Esophagus squamous epithelium (tissue), 5 donors: ENCODE measurements around the gene LIM2. TPM values are rescaled to one million over a fixed set of nuclear protein-coding genes. Genes with fewer than 3 reads are reported as not detected.
A peak's percentile ranks its signal among the peaks of the same experiment; 100 is the strongest.

Experiments used
- DNase-seq: peaks from one replicate; lab custom pipeline; 2025; lab: John Stamatoyannopoulos, UW
- H3K27ac ChIP-seq, 4 donors: fragments of 200-600 bp; sonication (generic); one replicate each; pipeline ENCODE4 v1.5.1; 2016 to 2019; ENCODE audit warnings: mild to moderate bottlenecking in 1 of 4
- H3K27me3 ChIP-seq, 4 donors: fragments of 200-600 bp; sonication (generic); 1 replicate in 3 of 4; 2 replicates in 1 of 4; pipeline versions ENCODE4 v1.5.1 to v1.6.0; 2017 to 2021; ENCODE audit warnings: antibody characterized with exemption in 1 of 4
- H3K36me3 ChIP-seq, 3 donors: fragments of 200-600 bp; sonication (generic); one replicate each; pipeline ENCODE4 v1.5.1; 2016 to 2019
- H3K4me1 ChIP-seq, 3 donors: fragments of 200-600 bp; sonication (generic); one replicate each; pipeline ENCODE4 v1.5.1; 2017 to 2019
- H3K4me3 ChIP-seq, 4 donors: fragments of 200-600 bp; sonication (generic); 1 replicate in 3 of 4; 2 replicates in 1 of 4; pipeline ENCODE4 v1.5.1; 2016 to 2019; ENCODE audit warnings: mild to moderate bottlenecking in 2 of 4, moderate library complexity in 1 of 4
- H3K9me3 ChIP-seq, 3 donors: fragments of 200-600 bp; sonication (generic); one replicate each; pipeline ENCODE4 v1.5.1; 2016 to 2019
- CTCF ChIP-seq, 6 experiments: fragments of 450-650 bp in 4 of 6; fragments of 200-600 bp in 2 of 6; sonication (generic) in 2 of 6; IDR thresholded peaks; one replicate each; pipeline ENCODE4 v1.5.1; 2016 to 2019; ENCODE audit warnings: antibody characterized with exemption in 6 of 6, mild to moderate bottlenecking in 4 of 6, moderate library complexity in 4 of 6
- POLR2A ChIP-seq, 4 donors: fragments of 450-650 bp; IDR thresholded peaks; one replicate each; pipeline ENCODE4 v1.6.1; 2017; ENCODE audit warnings: antibody characterized with exemption in 4 of 4, mild to moderate bottlenecking in 4 of 4, moderate library complexity in 3 of 4
- WGBS, 2 donors: methylation state at CpG; one replicate each; pipeline ENCODE4 v1.1.5; 2018; 5-methylcytosine and 5-hydroxymethylcytosine counted together
- intact Hi-C: fragments of 100-400 bp; cut with DNase I; formaldehyde crosslinking; loops from one replicate; pipeline ENCODE4 v1.15.0; 2022
- total RNA-seq, 4 donors: library from RNA; depleted of rRNA; stranded (reverse); fragments of >200 nt; gene quantifications; one replicate each; pipeline ENCODE4 v1.1.0, GENCODE V29; 2016
- donor health status: DM: yes; HTN: yes; CAD: no.

Gene LIM2
- total RNA-seq, 4 donors from 2014 or later, result not detected

- Histone ChIP-seq H3K4me1 (peaks cover 29 to 58% (median 41%) of the 10 kb centered on the region in 3 donors), H3K36me3 (no peaks in the 10 kb centered on the region), H3K27me3 (no peaks in the 10 kb centered on the region), H3K4me3 (peak overlapping the region; percentile 75 to 88 (median 82)), H3K9me3 (no peaks in the 10 kb centered on the region), H3K27ac (peak overlapping the region; percentile 86 to 99 (median 98))
- intact Hi-C loops, result no loop called here
- DNase-seq, result peak; percentile 85
- TF ChIP-seq POLR2A (IDR thresholded peaks at IDR 0.05) (peak in 3 of 4 donors; percentile 70 to 95 (median 94)), CTCF (IDR thresholded peaks at IDR 0.05) (no peak)
- WGBS, 2 donors, result 0% methylated on average over 35 to 37 of the region's 54 CpGs
Observed at GRCh38 chr19:51366389-51367254, 21.2 kb downstream of the LIM2 start.

GRCh38 chr19:51365965-51366388, 21.8 kb downstream of the LIM2 start, which contains the start of gene ETFB:
Gene ETFB, minus strand, starts transcription at chr19:51366388. Its CDS starts 62 bp downstream, at chr19:51366326.
- peaks cover 29 to 58% (median 41%) of the 10 kb centered on the region in 3 donors for H3K4me1 ChIP-seq
- intact Hi-C loops, result no loop called here
- no peak for DNase-seq

GRCh38 chr19:51365211-51365964, 22.4 kb downstream of the LIM2 start:
- WGBS, 2 donors, result 10 to 11% methylated on average over 7 to 10 of the region's 10 CpGs
- Histone ChIP-seq H3K27ac (peak overlapping the region; percentile 86 to 99 (median 98)), H3K36me3 (no peaks in the 10 kb centered on the region), H3K9me3 (no peaks in the 10 kb centered on the region), H3K4me1 (peaks cover 29 to 58% (median 41%) of the 10 kb centered on the region in 3 donors), H3K27me3 (no peaks in the 10 kb centered on the region), H3K4me3 (peak overlapping the region; percentile 75 to 88 (median 82))
- no peak for DNase-seq
- intact Hi-C loops, result no loop called here
- no peak for TF ChIP-seq POLR2A (IDR thresholded peaks at IDR 0.05)
- no peak for TF ChIP-seq CTCF (IDR thresholded peaks at IDR 0.05)

More at GRCh38 chr19:51365965-51366388, 21.8 kb downstream of the LIM2 start, which contains the start of gene ETFB:
- Histone ChIP-seq H3K4me3 (peak within 1 kb of the TSS; percentile 75 to 88 (median 82)), H3K9me3 (no peaks in the 10 kb centered on the region), H3K36me3 (no peaks in the 10 kb centered on the region), H3K27me3 (no peaks in the 10 kb centered on the region), H3K27ac (peak within 1 kb of the TSS; percentile 86 to 99 (median 98))
- WGBS, 2 donors, result 0% methylated on average over 11 to 21 of the region's 27 CpGs
- TF ChIP-seq CTCF (IDR thresholded peaks at IDR 0.05) (no peak), POLR2A (IDR thresholded peaks at IDR 0.05) (no peak)

GRCh38 chr19:51364200-51365106, 23.3 kb downstream of the LIM2 start:
- H3K4me1 ChIP-seq, result peaks cover 32 to 65% (median 41%) of the 10 kb centered on the region in 3 donors
- H3K27me3 ChIP-seq, result no peaks in the 10 kb centered on the region
- no peak for TF ChIP-seq CTCF (IDR thresholded peaks at IDR 0.05)
- TF ChIP-seq POLR2A (IDR thresholded peaks at IDR 0.05), result no peak
- WGBS, 2 donors, result 73 to 78% methylated on average over 13 to 15 of the region's 15 CpGs
- DNase-seq, result no peak
- H3K27ac ChIP-seq, result peak overlapping the region; percentile 52 to 99 (median 78)
- intact Hi-C loops, result no loop called here
- H3K9me3 ChIP-seq, result no peaks in the 10 kb centered on the region
- peak overlapping the region in 1 of 4 donors; percentile 88 for H3K4me3 ChIP-seq
- no peaks in the 10 kb centered on the region for H3K36me3 ChIP-seq
